HepG2 (cell line): ENCODE measurements around the gene ZCCHC3. TPM values are rescaled to one million over a fixed set of nuclear protein-coding genes. Genes with fewer than 3 reads are reported as not detected.

Source experiments
- BATF2 ChIP-seq: sonication (generic); formaldehyde crosslinking; IDR thresholded peaks from 2 replicates; pipeline ENCODE4 v1.8.0; 2022; ENCODE audit warnings: mild to moderate bottlenecking, missing genetic modification reagents, moderate library complexity
- CCAR2 ChIP-seq: fragments of 200-400 bp; formaldehyde crosslinking; optimal IDR thresholded peaks from 2 replicates; pipeline ENCODE3; 2018; ENCODE audit warnings: low read depth, mild to moderate bottlenecking, low read length, moderate library complexity
- E2F5 ChIP-seq: sonication (generic); formaldehyde crosslinking; conservative IDR thresholded peaks from 2 replicates; pipeline ENCODE4 v1.4.0; 2020; ENCODE audit warnings: missing genetic modification reagents
- ELF3 ChIP-seq: IDR thresholded peaks from 2 replicates; pipeline ENCODE4 v1.6.1; 2016; ENCODE audit warnings: missing genetic modification reagents, missing compliant biosample characterization
- HIVEP1 ChIP-seq: sonication (generic); formaldehyde crosslinking; IDR thresholded peaks from 2 replicates; pipeline ENCODE4 v1.4.0; 2020; ENCODE audit warnings: mild to moderate bottlenecking, missing genetic modification reagents
- NR2C2 ChIP-seq: sonication (generic); formaldehyde crosslinking; IDR thresholded peaks from 2 replicates; pipeline ENCODE4 v1.4.0; 2020; ENCODE audit warnings: missing genetic modification reagents, mild to moderate bottlenecking, moderate library complexity, borderline replicate concordance
- RARG ChIP-seq: sonication (generic); formaldehyde crosslinking; IDR thresholded peaks from 2 replicates; pipeline ENCODE4 v1.4.0; 2020; ENCODE audit warnings: low read depth, mild to moderate bottlenecking, missing genetic modification reagents
- RFX3 ChIP-seq: IDR thresholded peaks from 2 replicates; pipeline ENCODE4 v1.6.1; 2016; ENCODE audit warnings: missing biosample characterization, missing genetic modification reagents
- SMYD3 ChIP-seq: sonication (generic); formaldehyde crosslinking; IDR thresholded peaks from 2 replicates; pipeline ENCODE4 v1.8.1; 2023; ENCODE audit warnings: mild to moderate bottlenecking, missing genetic modification reagents
- STAT6 ChIP-seq: sonication (generic); formaldehyde crosslinking; IDR thresholded peaks from 2 replicates; pipeline ENCODE4 v1.4.0; 2020; ENCODE audit warnings: missing genetic modification reagents, mild to moderate bottlenecking, borderline replicate concordance
- TBX2 ChIP-seq: sonication (generic); formaldehyde crosslinking; IDR thresholded peaks from 2 replicates; pipeline ENCODE4 v1.5.0; 2020; ENCODE audit warnings: missing genetic modification reagents, mild to moderate bottlenecking, borderline replicate concordance
- ZFP37 ChIP-seq: sonication (generic); formaldehyde crosslinking; IDR thresholded peaks from 2 replicates; pipeline ENCODE4 v1.4.0; 2020; ENCODE audit warnings: missing genetic modification reagents, borderline replicate concordance
- ZGPAT ChIP-seq: IDR thresholded peaks from 2 replicates; pipeline ENCODE4 v1.6.1; 2016; ENCODE audit warnings: mild to moderate bottlenecking
- ZKSCAN1 ChIP-seq: fragments of 150-350 bp; IDR thresholded peaks from 2 replicates; pipeline ENCODE4 v1.6.1; 2014; ENCODE audit warnings: low read length
- ZNF136 ChIP-seq: sonication (generic); formaldehyde crosslinking; IDR thresholded peaks from 2 replicates; pipeline ENCODE4 v1.8.1; 2022; ENCODE audit warnings: low read depth, mild to moderate bottlenecking, moderate library complexity, missing genetic modification reagents
- ZNF431 ChIP-seq: sonication (generic); formaldehyde crosslinking; IDR thresholded peaks from 2 replicates; pipeline ENCODE4 v1.9.0; 2022; ENCODE audit warnings: missing genetic modification reagents, low read depth, mild to moderate bottlenecking, borderline replicate concordance
- ZNF503 ChIP-seq: sonication (generic); formaldehyde crosslinking; IDR thresholded peaks from 2 replicates; pipeline ENCODE4 v1.4.0; 2020; ENCODE audit warnings: missing genetic modification reagents
- ZSCAN21 ChIP-seq: sonication (generic); formaldehyde crosslinking; IDR thresholded peaks from 2 replicates; pipeline ENCODE4 v1.8.0; 2022; ENCODE audit warnings: mild to moderate bottlenecking, missing genetic modification reagents, moderate library complexity, borderline replicate concordance
- polyA plus RNA-seq, 8 experiments: library from polyadenylated mRNA; depleted of rRNA in 3 of 8; stranded (reverse) in 7 of 8; unstranded in 1 of 8; fragments of >200 nt; fragmentation: Illumina TruSeq in 4 of 8; extraction: Trizol in 4 of 8; gene quantifications; 2 replicates each; pipeline versions ENCODE4 v1.2.1 to v1.2.3, GENCODE V29; 2011 to 2016; ENCODE audit warnings: low read depth in 4 of 8, missing spikeins in 1 of 8, mixed read lengths in 1 of 8; ENCODE audit not compliant: insufficient read depth in 1 of 8
- total RNA-seq, 5 experiments: library from RNA; depleted of rRNA; stranded (reverse); fragments of >200 nt; fragmentation: Illumina TruSeq; extraction: Trizol; gene quantifications; 2 replicates each; pipeline ENCODE4 v1.2.3, GENCODE V29; 2016; ENCODE audit warnings: low read depth in 1 of 5

ZCCHC3 gene
- total and polyA plus RNA-seq, 2 of the 13 experiments (the other 11 are each of a cell fraction or from before 2014, with no cell fraction given), result 46.6 to 63.0 TPM

- peak; percentile 41; the same call in 1 of the 2 replicates for TF ChIP-seq STAT6
- peak; percentile 69 for TF ChIP-seq ZNF136 (CRISPR knock-in tag)
- TF ChIP-seq ZGPAT, result peak; percentile 67
- TF ChIP-seq ZNF503, result peak; percentile 1; the same call in 1 of the 2 replicates
- 0 out of 2 replicates have a peak, but pooled peaks have one; percentile 58 for TF ChIP-seq SMYD3 (CRISPR knock-in tag)
- no peak for TF ChIP-seq ZKSCAN1
- TF ChIP-seq ZSCAN21, result peak; percentile 49; the same call in 1 of the 2 replicates
- TF ChIP-seq HIVEP1, result peak; percentile 73; the same call in 1 of the 2 replicates
- no peak for TF ChIP-seq E2F5
- peak; percentile 59; the same call in 1 of the 2 replicates for TF ChIP-seq NR2C2 (CRISPR knock-in tag)
- 0 out of 2 replicates have a peak, but pooled peaks have one; percentile 39 for TF ChIP-seq BATF2 (CRISPR knock-in tag)
- TF ChIP-seq RARG (CRISPR knock-in tag), result 0 out of 2 replicates have a peak, but pooled peaks have one; percentile 20
- TF ChIP-seq TBX2 (CRISPR knock-in tag), result no peak; the same call in 1 of the 2 replicates
- TF ChIP-seq RFX3, result peak; percentile 95
- TF ChIP-seq ELF3 (CRISPR knock-in tag), result no peak; the same call in 1 of the 2 replicates
- peak; percentile 89; the same call in 1 of the 2 replicates for TF ChIP-seq ZFP37 (CRISPR knock-in tag)
- 0 out of 2 replicates have a peak, but pooled peaks have one; percentile 46 for TF ChIP-seq ZNF431 (CRISPR knock-in tag)
- TF ChIP-seq CCAR2, result peak; percentile 76
Measured at GRCh38 chr20:290084-290831, 7.1 kb upstream of the ZCCHC3 start, which contains the start of gene C20orf96 (continued).
